Measurements from ENCODE around the gene SPTLC2. TPM values are rescaled to one million over a fixed set of nuclear protein-coding genes. Genes with fewer than 3 reads are reported as not detected.
"Not testable (repeated sequence)": the region's sequence is repeated elsewhere in the genome, so short reads cannot be mapped to it uniquely, and the experiment has no call there.

Gene SPTLC2
- total and polyA plus RNA-seq, 2 donors (not counting 1 experiment from before 2014, with no cell fraction given), result 22.8 to 25.9 TPM

- H3K9ac ChIP-seq (ENCODE audit: insufficient read depth, low read length), result no peak overlapping the region
- no peak for TF ChIP-seq CTCF (conservative IDR thresholded peaks at IDR 0.05 in 1 of 2, IDR thresholded peaks at IDR 0.05 in 1 of 2; ENCODE audit: low read depth in 1 of 2, low read length in 2 of 2)
- TF ChIP-seq EZH2 (IDR thresholded peaks at IDR 0.05; ENCODE audit: low read length, missing control alignments), result no peak
- no peaks in the 10 kb centered on the region for H3K9me3 ChIP-seq (ENCODE audit: control insufficient read depth, insufficient read depth, low read depth, low read length)
- no peaks in the 10 kb centered on the region for H4K20me1 ChIP-seq (ENCODE audit: control insufficient read depth, extremely low read depth, insufficient read depth, low read length)
- no peak for DNase-seq (ENCODE audit: low read depth in 2 of 2)
- no peak overlapping the region for H3K27ac ChIP-seq (ENCODE audit: insufficient read depth, low read length)
- H3K79me2 ChIP-seq (ENCODE audit: control insufficient read depth, insufficient read depth, low read length), result no peaks in the 10 kb centered on the region
- no peak overlapping the region for H2AFZ ChIP-seq (ENCODE audit: low read length)
- H3K4me2 ChIP-seq (ENCODE audit: extremely low read depth, insufficient read depth, low read length), result no peak overlapping the region
- no peaks in the 10 kb centered on the region for H3K4me1 ChIP-seq (ENCODE audit: control insufficient read depth, extremely low read depth, insufficient read depth, low read length)
- H3K4me3 ChIP-seq (replicated peaks in 1 of 4; ENCODE audit: control extremely low read depth in 1 of 4, insufficient read depth in 1 of 4, low read depth in 3 of 4, low read length in 4 of 4), result no peak overlapping the region
- H3K36me3 ChIP-seq (ENCODE audit: control insufficient read depth, insufficient read depth, low read length), result no peaks in the 10 kb centered on the region
- no peaks in the 10 kb centered on the region for H3K27me3 ChIP-seq (ENCODE audit: control insufficient read depth, insufficient read depth, low read length)
Measured at GRCh38 chr14:77529963-77530362, 86.5 kb downstream of the SPTLC2 start.

GRCh38 chr14:77529213-77529612 is 87.2 kb downstream of the SPTLC2 start:
- TF ChIP-seq CTCF (conservative IDR thresholded peaks at IDR 0.05 in 1 of 2, IDR thresholded peaks at IDR 0.05 in 1 of 2; ENCODE audit: low read depth in 1 of 2, low read length in 2 of 2) (no peak), EZH2 (IDR thresholded peaks at IDR 0.05; ENCODE audit: low read length, missing control alignments) (no peak)
- Histone ChIP-seq H3K27ac (ENCODE audit: insufficient read depth, low read length) (no peak overlapping the region), H3K36me3 (ENCODE audit: control insufficient read depth, insufficient read depth, low read length) (no peaks in the 10 kb centered on the region), H3K4me1 (ENCODE audit: control insufficient read depth, extremely low read depth, insufficient read depth, low read length) (no peaks in the 10 kb centered on the region), H4K20me1 (ENCODE audit: control insufficient read depth, extremely low read depth, insufficient read depth, low read length) (no peaks in the 10 kb centered on the region), H3K4me3 (replicated peaks in 1 of 4; ENCODE audit: control extremely low read depth in 1 of 4, insufficient read depth in 1 of 4, low read depth in 3 of 4, low read length in 4 of 4) (no peak overlapping the region), H3K4me2 (ENCODE audit: extremely low read depth, insufficient read depth, low read length) (no peak overlapping the region), H3K9ac (ENCODE audit: insufficient read depth, low read length) (no peak overlapping the region), H3K9me3 (ENCODE audit: control insufficient read depth, insufficient read depth, low read depth, low read length) (no peaks in the 10 kb centered on the region), H2AFZ (ENCODE audit: low read length) (no peak overlapping the region), H3K27me3 (ENCODE audit: control insufficient read depth, insufficient read depth, low read length) (no peaks in the 10 kb centered on the region), H3K79me2 (ENCODE audit: control insufficient read depth, insufficient read depth, low read length) (no peaks in the 10 kb centered on the region)
- peak in 1 of 2 donors; percentile 52 for DNase-seq (ENCODE audit: low read depth in 2 of 2)

- H3K4me3 ChIP-seq (replicated peaks in 1 of 4; ENCODE audit: control extremely low read depth in 1 of 4, insufficient read depth in 1 of 4, low read depth in 3 of 4, low read length in 4 of 4); DNase-seq (ENCODE audit: low read depth in 2 of 2); H3K27me3 ChIP-seq (ENCODE audit: control insufficient read depth, insufficient read depth, low read length); H2AFZ ChIP-seq (ENCODE audit: low read length); H3K4me2 ChIP-seq (ENCODE audit: extremely low read depth, insufficient read depth, low read length); H3K9ac ChIP-seq (ENCODE audit: insufficient read depth, low read length); H3K27ac ChIP-seq (ENCODE audit: insufficient read depth, low read length); H3K79me2 ChIP-seq (ENCODE audit: control insufficient read depth, insufficient read depth, low read length); H4K20me1 ChIP-seq (ENCODE audit: control insufficient read depth, extremely low read depth, insufficient read depth, low read length); H3K9me3 ChIP-seq (ENCODE audit: control insufficient read depth, insufficient read depth, low read depth, low read length); H3K36me3 ChIP-seq (ENCODE audit: control insufficient read depth, insufficient read depth, low read length); H3K4me1 ChIP-seq (ENCODE audit: control insufficient read depth, extremely low read depth, insufficient read depth, low read length): not testable (repeated sequence)
Measured at GRCh38 chr14:77528701-77529100, 87.7 kb downstream of the SPTLC2 start.

Data from fibroblast of lung (primary cell).